SU-DHL-6 (cell line): ENCODE measurements around the gene ISG20L2.

Experiments used
- CTCF ChIP-seq: fragments of 200-600 bp; sonication (generic); IDR thresholded peaks from one replicate; pipeline ENCODE4 v1.5.1; 2017; ENCODE audit warnings: antibody characterized with exemption, mild to moderate bottlenecking, low read length, moderate library complexity; ENCODE audit not compliant: insufficient read depth, poor library complexity, severe bottlenecking
- EZH2phosphoT487 ChIP-seq: fragments of 200-600 bp; sonication (generic), shearing (Covaris generic); conservative IDR thresholded peaks from 2 replicates; pipeline ENCODE4 v1.6.1; 2018; ENCODE audit warnings: mild to moderate bottlenecking, antibody characterized with exemption, low read length, moderate library complexity, mixed read lengths

- TF ChIP-seq CTCF (no peak), EZH2phosphoT487 (no peak)
Observed at GRCh38 chr1:156751451-156751756, 22.8 kb upstream of the ISG20L2 start, which contains the start of gene HDGF.
